Upper lobe of left lung (tissue), 6 donors: ENCODE measurements around the gene RAI14. TPM values are rescaled to one million over a fixed set of nuclear protein-coding genes. Genes with fewer than 3 reads are reported as not detected.

Source experiments
- ATAC-seq, 2 donors: fragments of 200-7000 bp; cut with Tn5 transposase; one replicate each; pipeline ENCODE4 v1.9.1; 2022; ENCODE audit warnings: mild to moderate bottlenecking in 2 of 2, moderate library complexity in 2 of 2; ENCODE audit not compliant: low FRiP score in 2 of 2
- DNase-seq, 2 donors: peaks; one replicate each; pipeline ENCODE4 v3.0.0-alpha.2; 2019 to 2020
- H3K27ac ChIP-seq, 4 donors: fragments of 200-600 bp; sonication (generic); one replicate each; pipeline ENCODE4 v1.5.1; 2016 to 2019
- H3K27me3 ChIP-seq, 4 donors: fragments of 200-600 bp; sonication (generic); one replicate each; pipeline ENCODE4 v1.5.1; 2017 to 2019
- H3K36me3 ChIP-seq, 4 donors: fragments of 200-600 bp; sonication (generic); one replicate each; pipeline ENCODE4 v1.5.1; 2016 to 2019
- H3K4me1 ChIP-seq, 4 donors: fragments of 200-600 bp; sonication (generic); one replicate each; pipeline ENCODE4 v1.5.1; 2018 to 2019
- H3K4me3 ChIP-seq, 4 donors: fragments of 200-600 bp; sonication (generic); one replicate each; pipeline ENCODE4 v1.5.1; 2017 to 2019; ENCODE audit warnings: mild to moderate bottlenecking in 2 of 4, moderate library complexity in 1 of 4
- H3K9me3 ChIP-seq, 4 donors: fragments of 200-600 bp; sonication (generic); one replicate each; pipeline ENCODE4 v1.5.1; 2018 to 2019
- EP300 ChIP-seq, 4 donors: sonication (generic); formaldehyde crosslinking; IDR thresholded peaks; one replicate each; pipeline ENCODE4 v1.5.1; 2017; ENCODE audit warnings: antibody characterized with exemption in 4 of 4, control low read depth in 2 of 4
- POLR2A ChIP-seq, 4 donors: fragments of 450-650 bp; IDR thresholded peaks; one replicate each; pipeline ENCODE4 v1.5.1; 2016 to 2017; ENCODE audit warnings: antibody characterized with exemption in 4 of 4, mild to moderate bottlenecking in 2 of 4
- POLR2AphosphoS5 ChIP-seq, 2 donors: sonication (generic); formaldehyde crosslinking; IDR thresholded peaks; one replicate each; pipeline ENCODE4 v1.5.1; 2017; ENCODE audit warnings: antibody characterized with exemption in 2 of 2
- WGBS, 2 donors: methylation state at CpG; one replicate each; pipeline ENCODE4 v1.1.5; 2017 to 2018; 5-methylcytosine and 5-hydroxymethylcytosine counted together
- total RNA-seq, 6 donors: library from RNA; depleted of rRNA in 4 of 6; stranded (reverse); fragments of >200 nt in 4 of 6; gene quantifications; one replicate each; pipeline versions ENCODE4 v1.1.0 to v1.2.1, GENCODE V29; 2016 to 2021
- TF ChIP-seq, protein P1 (sequence below), 6 experiments: fragments of 450-650 bp in 4 of 6; fragments of 200-600 bp in 2 of 6; sonication (generic) in 2 of 6; IDR thresholded peaks; one replicate each; pipeline ENCODE4 v1.5.1; 2016 to 2019; ENCODE audit warnings: antibody characterized with exemption in 6 of 6
- donor health status: DM: no; HTN: no; CAD: no; lungs with moderate emphysema.
- donor health status: DM: no; HTN: yes; CAD: no; lungs with severe emphysema.

The RAI14 gene
- total RNA-seq, 6 donors from 2014 or later, result 34.0 to 88.6 (median 67.9) TPM

DNA sequence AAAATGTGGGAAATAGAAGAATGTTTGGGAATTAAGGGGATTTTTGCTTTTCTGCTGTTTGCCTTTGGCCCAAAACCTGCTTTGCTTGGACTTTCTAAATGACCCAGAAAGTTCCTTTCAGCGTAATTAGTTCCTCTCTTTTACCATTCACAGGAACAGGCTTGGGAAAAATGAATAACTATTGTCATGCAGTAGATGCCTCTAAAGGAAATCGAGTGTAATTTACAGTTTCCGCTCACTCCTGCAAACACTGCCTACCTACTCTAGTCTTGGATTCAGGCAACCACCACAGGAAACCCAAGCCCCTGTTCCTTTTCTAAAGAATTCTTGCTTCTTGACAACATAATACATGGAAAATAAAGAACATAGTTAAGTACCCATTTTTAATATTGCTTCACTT, 207.8 kb downstream of the RAI14 start:
- Histone ChIP-seq H3K27ac (no peak overlapping the region), H3K4me3 (no peak overlapping the region), H3K9me3 (no peaks in the 10 kb centered on the region), H3K4me1 (peaks cover 0 to 6% (median 4%) of the 10 kb centered on the region in 4 donors), H3K36me3 (no peaks in the 10 kb centered on the region), H3K27me3 (no peaks in the 10 kb centered on the region)
- WGBS, 2 donors, result 35 to 63% methylated on average over 3 of the region's 3 CpGs
- no peak for DNase-seq
- TF ChIP-seq, protein P1, sequence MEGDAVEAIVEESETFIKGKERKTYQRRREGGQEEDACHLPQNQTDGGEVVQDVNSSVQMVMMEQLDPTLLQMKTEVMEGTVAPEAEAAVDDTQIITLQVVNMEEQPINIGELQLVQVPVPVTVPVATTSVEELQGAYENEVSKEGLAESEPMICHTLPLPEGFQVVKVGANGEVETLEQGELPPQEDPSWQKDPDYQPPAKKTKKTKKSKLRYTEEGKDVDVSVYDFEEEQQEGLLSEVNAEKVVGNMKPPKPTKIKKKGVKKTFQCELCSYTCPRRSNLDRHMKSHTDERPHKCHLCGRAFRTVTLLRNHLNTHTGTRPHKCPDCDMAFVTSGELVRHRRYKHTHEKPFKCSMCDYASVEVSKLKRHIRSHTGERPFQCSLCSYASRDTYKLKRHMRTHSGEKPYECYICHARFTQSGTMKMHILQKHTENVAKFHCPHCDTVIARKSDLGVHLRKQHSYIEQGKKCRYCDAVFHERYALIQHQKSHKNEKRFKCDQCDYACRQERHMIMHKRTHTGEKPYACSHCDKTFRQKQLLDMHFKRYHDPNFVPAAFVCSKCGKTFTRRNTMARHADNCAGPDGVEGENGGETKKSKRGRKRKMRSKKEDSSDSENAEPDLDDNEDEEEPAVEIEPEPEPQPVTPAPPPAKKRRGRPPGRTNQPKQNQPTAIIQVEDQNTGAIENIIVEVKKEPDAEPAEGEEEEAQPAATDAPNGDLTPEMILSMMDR (IDR thresholded peaks at IDR 0.05), result no peak
- TF ChIP-seq POLR2A (IDR thresholded peaks at IDR 0.05), result no peak
- no peak for TF ChIP-seq EP300 (IDR thresholded peaks at IDR 0.05)
- no peak for TF ChIP-seq POLR2AphosphoS5 (IDR thresholded peaks at IDR 0.05)
- ATAC-seq, result no peak

DNA sequence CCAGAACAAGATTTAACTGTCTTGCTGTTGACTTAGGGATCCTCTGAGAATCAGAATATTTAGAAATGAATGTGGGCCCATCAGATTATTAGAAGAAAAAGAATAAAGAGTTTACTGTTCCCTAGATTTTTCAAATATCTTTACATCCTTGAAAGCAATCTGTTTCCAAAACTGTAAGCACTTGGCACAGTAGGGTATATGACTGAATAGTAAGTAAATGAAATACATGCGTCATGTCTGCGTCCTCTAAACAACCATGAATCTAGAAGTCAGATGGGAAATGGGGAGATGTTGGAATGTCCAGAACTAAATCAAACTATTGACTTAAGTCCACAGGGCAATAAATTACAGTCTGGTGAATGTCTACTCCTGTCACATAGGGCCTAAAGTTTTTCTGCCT, 209.0 kb downstream of the RAI14 start:
- no peak for DNase-seq
- Histone ChIP-seq H3K9me3 (no peaks in the 10 kb centered on the region), H3K4me1 (peaks cover 0 to 3% (median 0%) of the 10 kb centered on the region in 4 donors), H3K4me3 (no peak overlapping the region), H3K27me3 (no peaks in the 10 kb centered on the region), H3K36me3 (no peaks in the 10 kb centered on the region), H3K27ac (no peak overlapping the region)
- TF ChIP-seq POLR2A (IDR thresholded peaks at IDR 0.05), result no peak
- TF ChIP-seq EP300 (IDR thresholded peaks at IDR 0.05), result no peak
- TF ChIP-seq, protein P1 (IDR thresholded peaks at IDR 0.05), result no peak
- no peak for TF ChIP-seq POLR2AphosphoS5 (IDR thresholded peaks at IDR 0.05)
- ATAC-seq, result no peak
- WGBS, 2 donors, result 89 to 98% methylated on average over 2 of the region's 2 CpGs

DNA sequence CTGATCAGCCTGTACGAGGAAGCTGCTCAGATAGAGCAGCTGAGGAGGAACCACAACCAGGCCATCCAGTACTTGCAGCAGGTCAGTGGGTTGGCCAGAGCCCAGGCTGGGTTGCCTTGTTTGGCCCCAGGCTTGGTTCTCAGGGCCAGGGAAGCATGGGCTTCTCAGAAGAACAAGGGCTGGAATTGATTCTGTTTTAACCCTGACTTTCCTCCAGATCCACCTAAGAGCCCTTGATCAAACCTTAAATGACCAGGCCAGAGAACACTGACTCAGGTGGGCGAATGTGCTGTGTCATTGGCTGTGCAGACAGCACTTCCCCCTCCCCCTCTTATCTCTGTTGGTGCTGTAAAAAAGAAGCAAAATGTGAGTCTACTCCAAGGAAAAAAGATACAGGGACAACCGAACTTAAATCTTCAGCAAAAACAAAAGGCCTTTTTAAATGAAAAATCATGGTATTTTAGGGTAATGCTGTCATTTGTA, 210.9 kb downstream of the RAI14 start:
- TF ChIP-seq POLR2AphosphoS5 (IDR thresholded peaks at IDR 0.05) (no peak), POLR2A (IDR thresholded peaks at IDR 0.05) (no peak), EP300 (IDR thresholded peaks at IDR 0.05) (no peak)
- TF ChIP-seq, protein P1 (IDR thresholded peaks at IDR 0.05), result no peak
- H3K4me3 ChIP-seq, result no peak overlapping the region
- no peaks in the 10 kb centered on the region for H3K27me3 ChIP-seq
- DNase-seq (no peak), ATAC-seq (no peak)
- no peaks in the 10 kb centered on the region for H3K9me3 ChIP-seq
- H3K36me3 ChIP-seq, result no peaks in the 10 kb centered on the region
- peaks cover 0 to 3% (median 0%) of the 10 kb centered on the region in 4 donors for H3K4me1 ChIP-seq
- no peak overlapping the region for H3K27ac ChIP-seq
- WGBS, 2 donors, result 80 to 88% methylated on average over 2 to 3 of the region's 3 CpGs

DNA sequence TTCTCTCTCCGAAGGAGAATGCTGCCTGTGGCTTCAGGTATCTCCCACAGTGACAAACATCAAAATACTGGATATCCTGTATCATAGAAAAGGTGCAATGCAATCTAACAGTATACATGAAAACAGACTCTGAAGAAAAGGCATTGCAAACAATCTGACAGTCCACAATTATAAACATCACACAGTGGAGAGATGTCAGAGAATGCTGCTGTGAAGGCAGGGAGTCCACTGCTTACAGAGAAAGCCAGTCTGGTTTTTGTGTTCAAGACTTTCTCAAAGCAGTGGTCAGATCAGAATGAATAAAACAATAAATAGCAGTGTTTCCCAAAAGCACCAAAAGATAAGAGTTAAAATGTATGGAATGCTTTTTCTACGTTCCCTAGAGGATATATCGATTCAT, 211.5 kb downstream of the RAI14 start:
- Histone ChIP-seq H3K4me3 (no peak overlapping the region), H3K36me3 (no peaks in the 10 kb centered on the region), H3K27ac (no peak overlapping the region), H3K4me1 (peaks cover 0 to 3% (median 0%) of the 10 kb centered on the region in 4 donors), H3K9me3 (no peaks in the 10 kb centered on the region), H3K27me3 (no peaks in the 10 kb centered on the region)
- no peak for DNase-seq
- 91 to 94% methylated on average over 3 of the region's 3 CpGs for WGBS, 2 donors
- ATAC-seq, result no peak
- TF ChIP-seq POLR2AphosphoS5 (IDR thresholded peaks at IDR 0.05) (no peak), POLR2A (IDR thresholded peaks at IDR 0.05) (no peak), EP300 (IDR thresholded peaks at IDR 0.05) (no peak)
- TF ChIP-seq, protein P1 (IDR thresholded peaks at IDR 0.05), result no peak

DNA sequence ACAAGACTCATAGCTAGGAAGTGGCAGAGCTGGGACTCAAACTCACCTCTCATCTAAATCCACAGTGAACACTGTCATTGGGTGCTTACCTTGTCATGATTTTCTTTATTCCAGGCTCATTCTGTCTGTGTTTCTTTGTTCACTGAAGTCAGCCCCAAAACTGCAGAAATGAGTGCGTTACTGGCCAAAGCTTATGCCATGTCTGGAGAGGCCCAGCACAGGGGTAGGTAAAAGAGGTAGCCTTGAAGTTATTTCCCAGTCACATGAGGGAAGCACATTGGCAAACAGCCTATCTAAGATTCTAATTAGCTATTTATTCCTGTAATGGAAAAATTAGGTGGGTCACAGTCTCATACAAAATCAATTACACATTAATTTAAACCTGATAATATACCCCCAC, 212.7 kb downstream of the RAI14 start:
- DNase-seq (no peak), ATAC-seq (no peak)

More for the DNA sequence above, 212.7 kb downstream of the RAI14 start:
- H3K27me3 ChIP-seq, result no peaks in the 10 kb centered on the region
- no peak overlapping the region for H3K27ac ChIP-seq
- H3K4me1 ChIP-seq, result peaks cover 0 to 3% (median 0%) of the 10 kb centered on the region in 4 donors
- no peak overlapping the region for H3K4me3 ChIP-seq
- no peaks in the 10 kb centered on the region for H3K36me3 ChIP-seq
- 96 to 100% methylated on average over 1 of the region's 1 CpG for WGBS, 2 donors
- TF ChIP-seq POLR2A (IDR thresholded peaks at IDR 0.05) (no peak), POLR2AphosphoS5 (IDR thresholded peaks at IDR 0.05) (no peak), EP300 (IDR thresholded peaks at IDR 0.05) (no peak)
- TF ChIP-seq, protein P1 (IDR thresholded peaks at IDR 0.05), result no peak
- H3K9me3 ChIP-seq, result no peaks in the 10 kb centered on the region
